SK-N-SH treated with all-trans-retinoic acid at 6 μM for 48 hours (cell line): ENCODE data around the gene NPFF.

Source experiments
- ATAC-seq: fragments of 200-7000 bp; cut with Tn5 transposase; 3 replicates; pipeline ENCODE4 v1.9.1; 2020; ENCODE audit warnings: mild to moderate bottlenecking, moderate library complexity
- ARNTL ChIP-seq: fragments of 450-650 bp; formaldehyde crosslinking; IDR thresholded peaks from 2 replicates; pipeline ENCODE4 v1.5.0; 2020; ENCODE audit warnings: low read depth, mild to moderate bottlenecking, moderate library complexity, borderline replicate concordance
- BACH2 ChIP-seq: fragments of 250-450 bp; sonication (Bioruptor Pico); IDR thresholded peaks from 2 replicates; pipeline ENCODE4 v1.9.0; 2021; ENCODE audit warnings: mild to moderate bottlenecking, borderline replicate concordance
- CREB5 ChIP-seq: fragments of 250-450 bp; sonication (Bioruptor Pico); IDR thresholded peaks from 2 replicates; pipeline ENCODE4 v1.5.1; 2020; ENCODE audit warnings: low read depth, mild to moderate bottlenecking, moderate library complexity
- CSDC2 ChIP-seq: fragments of 250-450 bp; sonication (Bioruptor Pico); IDR thresholded peaks from 2 replicates; pipeline ENCODE4 v1.5.0; 2020; ENCODE audit warnings: mild to moderate bottlenecking, moderate library complexity
- CSRNP3 ChIP-seq: fragments of 250-450 bp; sonication (Bioruptor Pico); IDR thresholded peaks from 2 replicates; pipeline ENCODE4 v1.5.1; 2021; ENCODE audit warnings: mild to moderate bottlenecking, moderate library complexity
- ESRRG ChIP-seq: fragments of 250-450 bp; sonication (Bioruptor Pico); IDR thresholded peaks from 2 replicates; pipeline ENCODE4 v1.6.1; 2021; ENCODE audit warnings: mild to moderate bottlenecking
- GLIS3 ChIP-seq: fragments of 250-450 bp; sonication (Bioruptor Pico); IDR thresholded peaks from 2 replicates; pipeline ENCODE4 v1.5.0; 2020; ENCODE audit warnings: mild to moderate bottlenecking, moderate library complexity
- ISL1 ChIP-seq: fragments of 250-450 bp; sonication (Bioruptor Pico); IDR thresholded peaks from 2 replicates; pipeline ENCODE4 v2.1.2; 2022; ENCODE audit warnings: mild to moderate bottlenecking, moderate library complexity
- OSR1 ChIP-seq: fragments of 250-450 bp; sonication (Bioruptor Pico); IDR thresholded peaks from 2 replicates; pipeline ENCODE4 v1.8.0; 2022; ENCODE audit warnings: moderate library complexity, mild to moderate bottlenecking, inconsistent platforms
- PATZ1 ChIP-seq: fragments of 250-450 bp; sonication (Bioruptor Pico); IDR thresholded peaks from 2 replicates; pipeline ENCODE4 v1.8.0; 2020; ENCODE audit warnings: mild to moderate bottlenecking, moderate library complexity, borderline replicate concordance
- POU6F1 ChIP-seq: fragments of 250-450 bp; sonication (Bioruptor Pico); IDR thresholded peaks from 2 replicates; pipeline ENCODE4 v1.8.0; 2021; ENCODE audit warnings: low read depth, mild to moderate bottlenecking, moderate library complexity, borderline replicate concordance
- RARB ChIP-seq: fragments of 250-450 bp; sonication (Bioruptor Pico); IDR thresholded peaks from 2 replicates; pipeline ENCODE4 v1.8.0; 2021; ENCODE audit warnings: mild to moderate bottlenecking, moderate library complexity
- SNAI2 ChIP-seq: fragments of 250-450 bp; sonication (Bioruptor Pico); IDR thresholded peaks from 2 replicates; pipeline ENCODE4 v1.5.0; 2020; ENCODE audit warnings: mild to moderate bottlenecking, moderate library complexity
- TCF4 ChIP-seq: fragments of 250-450 bp; sonication (Bioruptor Pico); IDR thresholded peaks from 2 replicates; pipeline ENCODE4 v1.8.0; 2021; ENCODE audit warnings: mild to moderate bottlenecking, moderate library complexity, borderline replicate concordance
- TOX ChIP-seq: fragments of 250-450 bp; sonication (Bioruptor Pico); IDR thresholded peaks from 2 replicates; pipeline ENCODE4 v1.8.0; 2021; ENCODE audit warnings: mild to moderate bottlenecking, moderate library complexity, borderline replicate concordance
- TSHZ2 ChIP-seq: fragments of 250-450 bp; sonication (Bioruptor Pico); IDR thresholded peaks from 2 replicates; pipeline ENCODE4 v1.5.0; 2020; ENCODE audit warnings: mild to moderate bottlenecking, moderate library complexity
- ZC3H10 ChIP-seq: fragments of 250-450 bp; sonication (Bioruptor Pico); IDR thresholded peaks from 2 replicates; pipeline ENCODE4 v1.5.1; 2021; ENCODE audit warnings: mild to moderate bottlenecking, moderate library complexity
- ZFP30 ChIP-seq: fragments of 450-650 bp; formaldehyde crosslinking; IDR thresholded peaks from 2 replicates; pipeline ENCODE4 v1.5.0; 2022; ENCODE audit warnings: mild to moderate bottlenecking, moderate library complexity
- ZNF565 ChIP-seq: fragments of 450-650 bp; formaldehyde crosslinking; conservative IDR thresholded peaks from 2 replicates; pipeline ENCODE4 v1.5.0; 2020; ENCODE audit warnings: low read depth, mild to moderate bottlenecking, moderate library complexity
- ZNF70 ChIP-seq: fragments of 450-650 bp; formaldehyde crosslinking; IDR thresholded peaks from 2 replicates; pipeline ENCODE4 v1.5.0; 2020; ENCODE audit warnings: mild to moderate bottlenecking, moderate library complexity
- ZNF8 ChIP-seq: fragments of 450-650 bp; formaldehyde crosslinking; IDR thresholded peaks from 2 replicates; pipeline ENCODE4 v1.5.0; 2020; ENCODE audit warnings: mild to moderate bottlenecking, moderate library complexity

NPFF gene

GRCh38 chr12:53502983-53503728 lies 4.1 kb downstream of the NPFF start:
- ATAC-seq: no peak
- TF ChIP-seq SNAI2 (CRISPR knock-in tag) (no peak), GLIS3 (CRISPR knock-in tag) (no peak), CSDC2 (no peak), ARNTL (CRISPR knock-in tag) (no peak), ISL1 (CRISPR knock-in tag) (no peak), TSHZ2 (no peak), OSR1 (CRISPR knock-in tag) (no peak), PATZ1 (CRISPR knock-in tag) (no peak), ZNF70 (CRISPR knock-in tag) (no peak)

- TF ChIP-seq CSDC2 (no peak), ZNF565 (no peak), ZFP30 (CRISPR knock-in tag) (no peak), CREB5 (no peak), PATZ1 (CRISPR knock-in tag) (no peak), CSRNP3 (no peak), POU6F1 (CRISPR knock-in tag) (no peak), RARB (CRISPR knock-in tag) (no peak), ARNTL (CRISPR knock-in tag) (no peak)
- TF ChIP-seq, all 23 proteins: peak for 0
- ATAC-seq: no peak
Measured at GRCh38 chr12:53502331-53502730, 5.0 kb downstream of the NPFF start.

GRCh38 chr12:53501615-53502181 lies 5.6 kb downstream of the NPFF start:
- no peak for ATAC-seq
- TF ChIP-seq ZC3H10 (CRISPR knock-in tag) (no peak), ESRRG (CRISPR knock-in tag) (no peak), TCF4 (no peak), ZNF8 (CRISPR knock-in tag) (no peak), ZNF565 (no peak), CSRNP3 (no peak), TOX (no peak), ZFP30 (CRISPR knock-in tag) (no peak), CSDC2 (no peak), BACH2 (CRISPR knock-in tag) (no peak), PATZ1 (CRISPR knock-in tag) (no peak)
